Measurements from ENCODE around the gene DUSP2. TPM values are rescaled to one million over a fixed set of nuclear protein-coding genes. Genes with fewer than 3 reads are reported as not detected.

The DUSP2 gene
- polyA plus RNA-seq, 1 experiment: 0.94 TPM

GRCh38 chr2:96093528-96093927 is 51.7 kb downstream of the DUSP2 start:
- TF ChIP-seq CTCF (IDR thresholded peaks at IDR 0.05; ENCODE audit: low read depth, low read length): no peak
- no peaks in the 10 kb centered on the region; the same call in 1 of the 2 replicates for H3K9me3 ChIP-seq (ENCODE audit: control insufficient read depth, insufficient read depth, low read length)
- H3K4me3 ChIP-seq (ENCODE audit: low read depth, low read length): no peak overlapping the region
- DNase-seq (ENCODE audit: low read depth, low spot score): no peak
- H3K27ac ChIP-seq (ENCODE audit: low read depth, low read length): no peak overlapping the region
- H3K27me3 ChIP-seq (ENCODE audit: control insufficient read depth, insufficient read depth, low read length): peaks cover 46% of the 10 kb centered on the region
- POLR2A ChIA-PET: no interaction called here
- CTCF ChIA-PET: interaction anchor here (1.3 kb wide), 1 partner anchor 24 kb away, joined by 4 read pairs; no protein-coding TSS in a partner anchor

Other genes with a start within 250 kb of the DUSP2 start
- gene ANKRD36C, start 153.6 kb downstream of the DUSP2 start, polyA plus RNA-seq (2011; rRNA removed): 4.8 and 5.0 TPM in 2 replicates
- 0.10 TPM in 1 of 2 replicates, not detected in the other for gene GPAT2, start 110.5 kb downstream of the DUSP2 start, polyA plus RNA-seq (2011; rRNA removed)
- gene ADRA2B, start 28.9 kb downstream of the DUSP2 start, polyA plus RNA-seq (2011; rRNA removed): not detected in 2 replicates
- gene ASTL, start 6.9 kb downstream of the DUSP2 start, polyA plus RNA-seq (2011; rRNA removed): not detected in 2 replicates
- 84.2 and 106 TPM in 2 replicates for gene STARD7, start 63.4 kb upstream of the DUSP2 start, polyA plus RNA-seq (2011; rRNA removed)
- gene TMEM127, start 120.6 kb upstream of the DUSP2 start, polyA plus RNA-seq (2011; rRNA removed): 45.3 and 48.7 TPM in 2 replicates
- 65.2 and 77.0 TPM in 2 replicates for gene CIAO1, start 120.8 kb upstream of the DUSP2 start, polyA plus RNA-seq (2011; rRNA removed)
- gene SNRNP200, start 160.1 kb upstream of the DUSP2 start, polyA plus RNA-seq (2011; rRNA removed): 99.0 and 136 TPM in 2 replicates
- 3.4 and 3.7 TPM in 2 replicates for gene ITPRIPL1, start 179.9 kb upstream of the DUSP2 start, polyA plus RNA-seq (2011; rRNA removed)
- gene NCAPH, start 190.3 kb upstream of the DUSP2 start, polyA plus RNA-seq (2011; rRNA removed): 5.8 and 7.2 TPM in 2 replicates